ENCODE data around the gene PER2. TPM values are rescaled to one million over a fixed set of nuclear protein-coding genes. Genes with fewer than 3 reads are reported as not detected.

Gene PER2
- total and polyA plus RNA-seq, 2 of the 4 experiments (the other 2 are of a cell fraction) = 1.7 to 3.2 TPM

- dilution Hi-C loops (cut with HindIII; ENCODE audit: low sequenced_read_pairs, unreplicated experiment) = no loop called here
- POLR2A ChIA-PET (ENCODE audit: unreplicated experiment) = interaction anchor here (0.5 kb wide), 1 partner anchor 12 kb away, joined by 4 read pairs; no protein-coding TSS in a partner anchor
Observed at GRCh38 chr2:238255151-238255551, 33.3 kb downstream of the PER2 start.

More at GRCh38 chr2:238255151-238255551, 33.3 kb downstream of the PER2 start:
- Histone ChIP-seq H3K56ac (ENCODE audit: extremely low read depth, insufficient read depth, low read length) (no peak overlapping the region), H2AK5ac (ENCODE audit: low read depth, low read length) (no peak overlapping the region), H4K91ac (ENCODE audit: insufficient read depth, low read depth, low read length) (no peak overlapping the region), H2AFZ (replicated peaks; ENCODE audit: low read length, poor library complexity) (no peak overlapping the region), H3K27me3 (ENCODE audit: control insufficient read depth, insufficient read depth, low read length) (no peaks in the 10 kb centered on the region), H3K23ac (ENCODE audit: low read depth, low read length) (no peak overlapping the region), H2BK15ac (ENCODE audit: low read depth, low read length) (no peak overlapping the region), H3K4me1 (ENCODE audit: control insufficient read depth, insufficient read depth, low read length) (no peaks in the 10 kb centered on the region), H3K4ac (ENCODE audit: low read depth, low read length) (no peak overlapping the region), H3K9ac (ENCODE audit: low read depth, low read length) (no peak overlapping the region), H2BK120ac (ENCODE audit: low read depth, low read length) (no peak overlapping the region), H3K9me3 (ENCODE audit: control insufficient read depth, insufficient read depth, low read length) (no peaks in the 10 kb centered on the region), H3K27ac (ENCODE audit: insufficient read depth, low read length) (no peak overlapping the region), H4K20me1 (ENCODE audit: insufficient read depth, low read length) (0 out of 2 replicates have a peak, but pooled peaks cover 4% of the 10 kb centered on the region), H3K4me3 (ENCODE audit: insufficient read depth, low read depth, low read length) (no peak overlapping the region), H3K9me1 (ENCODE audit: insufficient read depth, low read length) (no peaks in the 10 kb centered on the region), H4K5ac (ENCODE audit: low read depth, low read length) (no peak overlapping the region), H3K14ac (replicated peaks; ENCODE audit: low read depth, low read length) (no peak overlapping the region), H3K18ac (ENCODE audit: low read depth, low read length) (no peak overlapping the region), H3K4me2 (ENCODE audit: low read depth, low read length) (no peak overlapping the region), H3K36me3 (ENCODE audit: control insufficient read depth, insufficient read depth, low read length) (peaks cover 28% of the 10 kb centered on the region), H3K79me1 (ENCODE audit: low read depth in 1 of 2, low read length in 2 of 2) (no peaks in the 10 kb centered on the region), H2BK20ac (ENCODE audit: low read depth, low read length) (no peak overlapping the region), H4K8ac (ENCODE audit: low read depth in 2 of 2, low read length in 2 of 2) (no peak overlapping the region), H2BK5ac (ENCODE audit: low read depth, low read length, poor library complexity, severe bottlenecking) (no peak overlapping the region), H2AK9ac (replicated peaks; ENCODE audit: low read depth, low read length, poor library complexity) (no peak overlapping the region)
- 79% methylated on average over 2 of the region's 6 CpGs; no CpG with 5 or more reads in 1 of the 2 experiments for WGBS, 2 experiments (ENCODE audit: extremely low coverage in 2 of 2, insufficient read length in 1 of 2)
- no peak for DNase-seq
- TF ChIP-seq CTCF (conservative IDR thresholded peaks at IDR 0.05; ENCODE audit: low read depth, low read length) (no peak), ELK1 (IDR thresholded peaks at IDR 0.05; ENCODE audit: borderline replicate concordance, low read depth, low read length) (no peak), BHLHE40 (IDR thresholded peaks at IDR 0.05; ENCODE audit: low read depth, low read length) (no peak), MXI1 (IDR thresholded peaks at IDR 0.05; ENCODE audit: borderline replicate concordance, low read depth, low read length) (no peak), CHD1 (IDR thresholded peaks at IDR 0.05; ENCODE audit: low read depth, low read length) (no peak)
- intact Hi-C loops (cut with micrococcal nuclease) = no loop called here
- CTCF ChIA-PET = interaction anchor here (1.6 kb wide), 1 partner anchor 8 kb away, joined by 6 read pairs; no protein-coding TSS in a partner anchor
- ATAC-seq (ENCODE audit: low read depth) = no peak
- BruUV-seq (replicated peaks) = no TSS peak
- in situ Hi-C loops (cut with MboI; ENCODE audit: low sequenced_read_pairs) = no loop called here

Data from IMR-90 (cell line).